Osteocyte (in vitro differentiated cells): Measurements from ENCODE around the gene ANKS1B. TPM values are rescaled to one million over a fixed set of nuclear protein-coding genes. Genes with fewer than 3 reads are reported as not detected.

ENCODE experiments used
- DNase-seq: peaks from one replicate; pipeline ENCODE4 v3.0.0; 2021; ENCODE audit warnings: mixed read lengths; ENCODE audit not compliant: unreplicated experiment; ENCODE audit errors: extremely low spot score
- H3K27ac Mint-ChIP-seq: one replicate; pipeline ENCODE4 v1.8.0; 2021; ENCODE audit warnings: mild to moderate bottlenecking, mixed read lengths; ENCODE audit not compliant: unreplicated experiment
- H3K27me3 Mint-ChIP-seq: one replicate; pipeline ENCODE4 v1.8.0; 2021; ENCODE audit warnings: mixed read lengths; ENCODE audit not compliant: unreplicated experiment
- H3K36me3 Mint-ChIP-seq: one replicate; pipeline ENCODE4 v1.8.0; 2021; ENCODE audit warnings: mixed read lengths; ENCODE audit not compliant: unreplicated experiment
- H3K4me1 Mint-ChIP-seq: one replicate; pipeline ENCODE4 v1.8.0; 2021; ENCODE audit warnings: mixed read lengths; ENCODE audit not compliant: unreplicated experiment
- H3K4me3 Mint-ChIP-seq: one replicate; pipeline ENCODE4 v1.8.0; 2021; ENCODE audit warnings: mild to moderate bottlenecking, moderate library complexity, mixed read lengths; ENCODE audit not compliant: unreplicated experiment
- H3K9me3 Mint-ChIP-seq: one replicate; pipeline ENCODE4 v1.8.0; 2021; ENCODE audit warnings: mixed read lengths; ENCODE audit not compliant: unreplicated experiment
- total RNA-seq: library from RNA; stranded (reverse); gene quantifications from 2 replicates; pipeline ENCODE4 v1.2.1, GENCODE V29; 2021
- TF ChIP-seq, protein P1 (sequence below): fragments of 200-600 bp; sonication (generic); IDR thresholded peaks from 2 replicates; pipeline ENCODE4 v1.5.0; 2021; ENCODE audit warnings: antibody characterized with exemption, mild to moderate bottlenecking, moderate library complexity

ANKS1B gene
- total RNA-seq, 1 donor from 2014 or later: 0.70 TPM

DNA sequence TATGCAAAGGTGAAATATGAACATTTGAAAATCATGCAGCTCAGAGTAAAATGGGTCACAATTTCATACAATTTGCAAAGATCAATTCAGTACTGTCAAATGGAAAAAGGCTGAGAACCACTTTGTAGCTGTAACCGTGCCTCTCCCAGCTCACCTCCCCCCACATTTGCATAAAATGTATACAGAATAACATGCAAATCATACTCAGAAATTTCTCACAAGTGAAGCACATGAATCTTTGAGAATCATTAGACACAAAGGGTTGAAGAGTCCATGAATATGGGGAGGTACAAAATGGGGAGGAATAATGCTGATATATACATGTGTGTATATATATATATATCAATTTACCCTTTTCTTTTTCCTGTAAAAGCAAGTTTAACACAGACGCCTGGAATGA, 1177.5 kb downstream of the ANKS1B start:
- Mint-ChIP-seq H3K27ac (no peak overlapping the region), H3K4me1 (no peaks in the 10 kb centered on the region), H3K36me3 (no peaks in the 10 kb centered on the region), H3K27me3 (peaks cover 20% of the 10 kb centered on the region), H3K9me3 (no peaks in the 10 kb centered on the region), H3K4me3 (no peak overlapping the region)
- TF ChIP-seq, protein P1, sequence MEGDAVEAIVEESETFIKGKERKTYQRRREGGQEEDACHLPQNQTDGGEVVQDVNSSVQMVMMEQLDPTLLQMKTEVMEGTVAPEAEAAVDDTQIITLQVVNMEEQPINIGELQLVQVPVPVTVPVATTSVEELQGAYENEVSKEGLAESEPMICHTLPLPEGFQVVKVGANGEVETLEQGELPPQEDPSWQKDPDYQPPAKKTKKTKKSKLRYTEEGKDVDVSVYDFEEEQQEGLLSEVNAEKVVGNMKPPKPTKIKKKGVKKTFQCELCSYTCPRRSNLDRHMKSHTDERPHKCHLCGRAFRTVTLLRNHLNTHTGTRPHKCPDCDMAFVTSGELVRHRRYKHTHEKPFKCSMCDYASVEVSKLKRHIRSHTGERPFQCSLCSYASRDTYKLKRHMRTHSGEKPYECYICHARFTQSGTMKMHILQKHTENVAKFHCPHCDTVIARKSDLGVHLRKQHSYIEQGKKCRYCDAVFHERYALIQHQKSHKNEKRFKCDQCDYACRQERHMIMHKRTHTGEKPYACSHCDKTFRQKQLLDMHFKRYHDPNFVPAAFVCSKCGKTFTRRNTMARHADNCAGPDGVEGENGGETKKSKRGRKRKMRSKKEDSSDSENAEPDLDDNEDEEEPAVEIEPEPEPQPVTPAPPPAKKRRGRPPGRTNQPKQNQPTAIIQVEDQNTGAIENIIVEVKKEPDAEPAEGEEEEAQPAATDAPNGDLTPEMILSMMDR: no peak
- DNase-seq: no peak

DNA sequence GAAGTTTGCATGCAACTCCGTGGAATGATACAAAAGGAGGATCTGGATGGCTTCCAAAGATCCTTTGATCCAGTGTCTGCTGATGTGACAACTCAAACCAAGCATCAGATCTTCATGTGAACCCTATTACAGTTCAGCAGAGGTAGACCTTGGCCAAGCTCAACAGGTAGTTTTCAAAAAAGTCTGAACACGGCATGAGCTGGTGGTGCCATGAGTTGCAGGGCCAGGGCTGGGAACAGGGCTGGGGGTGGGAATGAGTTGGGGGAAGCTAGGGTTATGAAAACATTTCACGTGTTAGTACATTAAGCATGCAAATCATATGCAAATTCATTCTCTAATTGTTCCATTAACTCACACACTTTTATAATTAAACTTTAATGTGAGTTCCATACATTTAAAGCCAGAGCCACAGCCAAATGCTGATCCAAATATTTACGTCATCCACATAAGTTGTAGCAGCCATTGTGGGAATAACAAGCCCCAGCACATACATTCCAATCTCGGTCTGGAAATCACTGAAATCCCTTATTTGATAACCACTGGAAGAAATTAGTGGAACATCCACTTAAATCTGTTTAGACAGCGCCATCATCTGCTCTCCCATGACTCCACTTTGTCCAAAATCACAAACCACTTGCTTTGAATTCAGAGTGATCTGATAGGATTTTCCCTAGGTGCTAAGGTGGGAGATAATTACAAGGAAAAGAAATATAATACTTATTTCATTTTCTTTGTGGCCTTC, 1181.1 kb downstream of the ANKS1B start:
- Mint-ChIP-seq H3K27ac (no peak overlapping the region), H3K36me3 (no peaks in the 10 kb centered on the region), H3K27me3 (peaks cover 11% of the 10 kb centered on the region), H3K9me3 (no peaks in the 10 kb centered on the region), H3K4me1 (no peaks in the 10 kb centered on the region), H3K4me3 (no peak overlapping the region)
- DNase-seq: no peak
- TF ChIP-seq, protein P1: no peak

DNA sequence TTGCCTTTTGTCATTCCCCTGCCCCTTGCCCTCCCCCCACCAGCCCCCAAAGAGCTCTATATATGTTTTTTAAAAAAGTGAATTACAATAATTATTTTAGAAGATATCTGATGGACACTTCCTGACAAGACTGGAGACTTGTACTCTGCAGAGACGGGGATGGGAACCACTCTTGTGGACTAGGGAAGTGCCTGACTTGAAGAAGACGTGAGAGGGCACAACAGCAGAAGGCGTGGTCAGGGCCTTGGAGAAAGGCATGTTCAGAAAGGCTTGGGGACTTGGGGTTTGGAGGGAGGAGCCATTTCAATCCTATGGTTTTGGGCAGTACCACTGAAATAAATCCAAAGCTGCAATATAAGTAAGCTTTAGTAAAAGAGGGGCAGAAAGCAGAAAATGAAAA, 1184.9 kb downstream of the ANKS1B start:
- Mint-ChIP-seq H3K4me1 (no peaks in the 10 kb centered on the region), H3K27me3 (peaks cover 24% of the 10 kb centered on the region), H3K9me3 (no peaks in the 10 kb centered on the region), H3K36me3 (no peaks in the 10 kb centered on the region), H3K27ac (no peak overlapping the region), H3K4me3 (no peak overlapping the region)
- TF ChIP-seq, protein P1: no peak
- no peak for DNase-seq

- TF ChIP-seq, protein P1: no peak
- no peaks in the 10 kb centered on the region for H3K4me1 Mint-ChIP-seq
Observed at GRCh38 chr12:98799146-98799810, 1185.5 kb downstream of the ANKS1B start.

DNA sequence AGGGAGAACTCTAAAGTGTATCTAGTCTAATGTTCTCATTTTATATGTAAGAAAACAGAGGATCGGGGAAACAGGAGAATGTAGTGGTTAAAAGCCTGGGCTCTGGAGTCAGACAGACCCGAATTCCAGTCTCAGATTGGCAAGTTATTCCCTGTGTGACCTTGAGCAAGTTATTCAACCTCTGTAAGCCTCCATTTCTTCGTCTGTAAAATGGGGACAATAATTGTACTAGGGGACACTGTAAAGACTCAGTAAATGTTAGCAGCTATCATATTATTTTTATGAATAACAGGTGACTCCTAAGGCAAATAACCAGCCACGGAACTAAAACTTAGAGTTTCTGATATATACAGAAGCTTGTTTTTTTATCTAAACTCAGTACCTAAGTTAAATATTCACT, 1187.5 kb downstream of the ANKS1B start:
- Mint-ChIP-seq H3K36me3 (no peaks in the 10 kb centered on the region), H3K27ac (no peak overlapping the region), H3K9me3 (no peaks in the 10 kb centered on the region), H3K27me3 (peaks cover 29% of the 10 kb centered on the region), H3K4me3 (no peak overlapping the region), H3K4me1 (no peaks in the 10 kb centered on the region)
- TF ChIP-seq, protein P1: no peak
- no peak for DNase-seq

More at GRCh38 chr12:98799146-98799810, 1185.5 kb downstream of the ANKS1B start:
- Mint-ChIP-seq H3K9me3 (no peaks in the 10 kb centered on the region), H3K4me3 (no peak overlapping the region), H3K36me3 (no peaks in the 10 kb centered on the region), H3K27me3 (peaks cover 26% of the 10 kb centered on the region), H3K27ac (no peak overlapping the region)
- DNase-seq: no peak
